Measurements from ENCODE around the gene CLUH.
"Not testable (repeated sequence)": the region's sequence is repeated elsewhere in the genome, so short reads cannot be mapped to it uniquely, and the experiment has no call there.

CLUH gene

DNA sequence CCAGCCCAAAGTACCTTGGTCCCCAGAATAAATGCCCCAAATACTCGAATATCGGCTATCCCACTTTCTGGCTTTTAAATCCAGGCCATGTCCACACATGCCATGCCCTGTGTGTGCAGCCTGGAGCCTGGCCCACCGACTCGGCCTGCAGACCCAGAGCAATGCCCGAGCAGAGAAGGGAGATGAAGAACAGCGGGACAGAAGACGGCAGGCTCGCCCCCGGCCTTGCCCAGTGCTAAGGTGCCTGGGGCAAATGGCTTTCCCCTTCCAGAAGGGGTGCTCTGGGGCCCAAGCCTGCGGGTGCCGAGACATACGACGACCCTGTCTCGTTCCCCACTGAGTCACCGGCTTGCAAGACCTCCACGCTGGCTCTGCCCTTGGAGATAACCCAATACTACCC is 8.0 kb downstream of the CLUH start:
- in situ Hi-C loops (cut with HindIII; ENCODE audit: low sequenced_read_pairs): no loop called here

DNA sequence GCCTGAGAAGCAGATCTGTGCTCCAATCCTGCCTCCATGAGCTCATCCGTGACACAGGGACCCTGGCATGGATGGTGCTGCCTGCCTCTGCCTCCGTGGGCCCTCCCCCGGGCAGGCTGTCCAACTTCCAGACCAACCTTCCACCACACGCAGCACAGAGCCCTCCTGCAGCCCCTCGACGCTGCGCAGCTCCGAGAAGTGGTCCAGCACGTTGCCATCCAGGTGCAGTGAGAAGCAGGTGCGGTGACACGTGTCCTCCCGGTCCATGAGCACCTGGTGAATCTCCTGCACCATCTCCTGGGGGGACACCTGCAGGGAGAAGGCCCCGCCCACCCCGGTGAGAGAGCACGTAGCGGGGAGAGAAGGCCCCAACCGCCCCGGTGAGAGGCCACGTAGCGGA is 8.4 kb downstream of the CLUH start:
- in situ Hi-C loops (cut with HindIII; ENCODE audit: low sequenced_read_pairs): no loop called here

DNA sequence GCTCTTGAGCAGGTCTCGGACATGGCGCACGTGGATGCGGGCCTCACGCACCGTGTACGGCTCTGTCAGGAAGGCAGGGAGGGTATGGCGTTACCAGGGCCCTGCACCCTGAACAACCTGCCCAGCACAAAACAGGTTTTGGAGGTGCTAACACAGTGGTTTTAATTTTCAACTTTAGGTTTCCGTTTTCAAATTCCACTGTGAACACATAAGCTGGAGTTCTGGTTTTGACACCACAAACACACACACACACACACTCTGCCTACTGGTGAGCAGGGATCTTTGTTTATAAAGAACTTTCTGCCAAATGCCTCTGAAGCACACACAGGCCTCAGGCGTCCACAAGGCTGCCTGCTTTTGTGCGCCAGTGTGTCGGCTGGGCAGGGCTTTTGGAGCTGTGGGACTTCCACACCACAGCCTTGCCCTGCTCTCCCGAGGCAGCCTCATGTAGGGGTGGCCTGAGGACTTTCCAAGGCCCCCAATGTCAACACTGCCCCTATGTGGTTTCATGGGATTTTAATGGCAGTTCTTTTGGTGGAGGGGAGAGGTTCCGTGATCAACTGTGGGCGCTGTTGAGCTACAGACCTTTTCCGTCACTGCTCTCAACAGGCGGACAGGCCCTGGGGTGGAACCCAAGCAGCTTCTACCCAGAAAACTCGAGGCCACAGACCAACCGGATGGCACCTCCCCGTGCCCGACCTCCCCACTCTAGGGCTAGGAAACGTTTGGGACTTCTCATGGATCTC is 9.4 kb downstream of the CLUH start:
- in situ Hi-C loops (cut with HindIII; ENCODE audit: low sequenced_read_pairs): no loop called here

DNA sequence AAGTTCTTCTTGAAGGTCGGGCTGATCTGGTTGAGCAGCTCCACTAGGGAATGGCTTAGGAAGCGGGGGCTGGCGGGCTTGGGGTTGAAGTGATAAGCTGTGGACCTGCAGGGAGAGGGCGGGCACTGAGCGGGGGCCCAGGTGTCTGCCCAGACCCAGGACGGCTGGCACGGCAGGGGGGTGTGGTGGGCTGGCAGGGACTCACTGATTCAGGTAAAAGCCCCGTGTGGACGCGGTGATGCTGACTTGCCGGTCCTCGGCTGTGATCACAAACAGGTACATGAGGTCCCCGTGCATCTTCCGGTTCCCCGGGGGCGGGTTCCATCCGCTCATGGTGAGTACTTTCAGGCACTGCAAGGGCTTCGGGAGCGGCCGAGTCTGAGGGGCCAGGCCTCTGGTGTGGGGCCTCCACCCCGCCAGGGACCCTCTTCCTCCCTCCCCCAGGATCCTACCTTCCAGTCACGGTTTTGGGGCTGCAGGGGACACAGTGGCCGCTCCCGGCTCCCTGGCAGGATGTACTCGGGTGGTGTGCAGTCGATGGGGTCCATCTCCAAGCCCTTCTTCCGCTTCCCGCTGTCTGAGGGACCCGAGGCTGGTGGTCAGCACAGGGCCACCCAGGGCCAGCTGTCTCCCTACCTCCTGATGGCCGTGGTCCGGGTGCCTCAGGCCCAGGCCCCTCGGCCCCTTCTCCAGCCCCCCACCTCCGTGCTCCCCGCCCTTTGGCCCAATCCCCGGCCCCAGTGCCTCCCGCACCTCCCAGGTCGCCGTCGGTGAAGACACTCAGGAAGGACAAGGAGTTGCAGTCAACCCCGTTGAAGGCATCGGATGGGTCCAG is 10.2 kb downstream of the CLUH start:
- in situ Hi-C loops (cut with HindIII; ENCODE audit: low sequenced_read_pairs): no loop called here

DNA sequence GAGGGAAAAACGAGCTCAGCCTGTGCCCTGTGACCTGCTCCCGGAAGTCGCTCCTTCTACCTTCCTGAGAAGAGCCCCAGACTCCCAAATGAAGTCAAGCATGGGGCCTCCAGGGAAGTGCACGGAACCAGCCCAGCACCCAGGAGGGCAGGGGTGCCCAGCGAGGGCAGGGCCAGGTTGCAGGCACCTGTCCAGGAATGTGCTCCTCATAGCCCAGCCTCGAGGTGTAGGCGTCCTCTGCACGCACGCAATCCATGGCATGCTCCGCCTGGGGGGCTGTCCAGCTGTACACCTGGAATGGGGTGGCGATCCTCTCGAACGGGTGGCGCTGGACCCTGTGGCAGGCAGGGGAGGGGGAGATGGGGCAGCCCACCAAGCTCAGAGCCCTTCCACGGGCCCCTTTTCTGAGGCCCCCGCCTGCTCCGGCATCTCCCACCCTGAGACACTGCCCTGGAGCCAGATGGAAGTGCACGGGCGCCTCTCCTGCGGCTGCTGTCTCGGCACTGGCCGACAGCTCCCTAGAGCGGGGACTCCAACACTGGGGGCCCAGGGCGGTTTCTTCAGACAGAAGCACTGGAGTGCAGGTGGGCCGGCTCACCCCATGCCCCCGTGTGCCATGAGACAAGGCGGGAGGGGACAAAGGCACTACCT is 10.9 kb downstream of the CLUH start:
- in situ Hi-C loops (cut with HindIII; ENCODE audit: low sequenced_read_pairs): no loop called here

DNA sequence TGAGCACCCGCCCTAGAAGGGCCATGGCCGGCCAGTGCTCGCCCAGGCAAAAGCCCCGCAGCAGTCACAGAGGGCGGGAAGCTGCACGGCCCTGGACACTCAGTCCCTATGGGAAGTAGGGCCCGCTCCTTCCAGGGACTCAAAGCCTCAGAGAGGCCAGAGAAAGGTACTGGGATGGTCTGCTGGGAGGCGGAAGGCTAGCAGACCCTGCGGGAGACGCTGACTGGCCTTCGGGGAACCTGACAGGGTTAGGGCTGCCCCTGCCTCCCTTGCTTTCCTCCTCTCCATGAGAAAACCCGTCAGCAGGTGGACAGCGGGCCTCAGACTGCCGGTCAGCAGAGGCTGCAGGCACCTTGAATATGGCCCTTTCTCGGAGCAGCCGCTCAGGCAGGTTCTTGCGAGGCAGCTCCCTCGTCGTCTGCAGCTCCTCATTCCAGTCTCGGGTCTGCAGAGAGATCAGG is 11.5 kb downstream of the CLUH start:
- in situ Hi-C loops (cut with HindIII; ENCODE audit: low sequenced_read_pairs): no loop called here

DNA sequence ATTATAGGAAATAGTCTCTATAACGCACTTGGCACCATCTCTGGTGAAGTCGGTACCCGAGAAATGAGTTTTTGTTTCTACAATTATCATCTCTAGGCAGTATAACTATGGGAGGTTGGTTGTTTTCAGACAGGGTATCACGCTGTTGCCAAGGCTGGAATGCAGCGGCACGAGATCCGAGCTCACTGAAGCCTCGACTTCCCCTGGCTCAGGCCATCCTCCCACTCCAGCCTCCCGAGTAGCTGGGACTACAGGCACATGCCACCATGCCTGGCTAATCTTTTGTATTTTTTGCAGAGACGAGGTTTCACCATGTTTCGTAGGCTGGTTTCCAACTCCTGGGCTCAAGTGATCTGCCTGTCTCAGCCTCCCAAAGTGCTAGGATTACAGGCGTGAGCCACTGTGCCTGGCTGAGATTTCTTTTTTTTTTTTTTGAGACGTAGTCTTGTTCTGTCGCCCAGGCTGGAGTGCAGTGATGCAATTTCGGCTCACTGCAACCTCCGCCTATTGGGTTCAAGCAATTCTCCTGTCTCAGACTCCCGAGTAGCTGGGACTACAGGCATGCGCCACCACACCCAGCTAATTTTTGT is 12.3 kb downstream of the CLUH start:
- in situ Hi-C loops (cut with HindIII; ENCODE audit: low sequenced_read_pairs): not testable (repeated sequence)

DNA sequence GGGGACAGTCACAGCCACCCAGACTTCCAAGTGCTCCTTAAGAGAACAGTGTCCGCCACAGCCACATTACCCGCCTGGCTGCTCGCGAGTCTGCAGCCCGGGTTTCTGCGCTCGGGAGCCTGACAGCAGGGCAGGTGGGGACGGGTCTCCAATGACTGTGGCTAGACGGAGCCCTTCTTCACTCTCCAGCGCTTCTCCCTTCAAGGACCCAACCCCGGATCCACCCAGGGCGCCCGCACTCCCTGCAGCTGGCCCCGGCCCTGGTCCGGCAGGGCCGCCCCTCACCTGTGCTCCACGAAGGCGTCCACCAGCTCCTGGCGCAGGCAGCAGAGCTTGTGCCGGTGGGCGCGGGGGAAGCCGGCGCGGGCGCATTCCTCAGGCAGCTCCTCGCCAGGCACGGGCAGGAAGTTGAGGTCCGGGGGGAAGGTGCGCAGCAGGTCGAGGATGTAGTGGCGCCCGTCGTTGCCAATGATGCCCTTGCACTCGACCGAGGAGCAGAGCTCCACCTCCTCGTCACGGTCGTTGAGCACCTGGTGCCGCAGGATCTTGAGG is 13.9 kb downstream of the CLUH start:
- in situ Hi-C loops (cut with HindIII; ENCODE audit: low sequenced_read_pairs): no loop called here

DNA sequence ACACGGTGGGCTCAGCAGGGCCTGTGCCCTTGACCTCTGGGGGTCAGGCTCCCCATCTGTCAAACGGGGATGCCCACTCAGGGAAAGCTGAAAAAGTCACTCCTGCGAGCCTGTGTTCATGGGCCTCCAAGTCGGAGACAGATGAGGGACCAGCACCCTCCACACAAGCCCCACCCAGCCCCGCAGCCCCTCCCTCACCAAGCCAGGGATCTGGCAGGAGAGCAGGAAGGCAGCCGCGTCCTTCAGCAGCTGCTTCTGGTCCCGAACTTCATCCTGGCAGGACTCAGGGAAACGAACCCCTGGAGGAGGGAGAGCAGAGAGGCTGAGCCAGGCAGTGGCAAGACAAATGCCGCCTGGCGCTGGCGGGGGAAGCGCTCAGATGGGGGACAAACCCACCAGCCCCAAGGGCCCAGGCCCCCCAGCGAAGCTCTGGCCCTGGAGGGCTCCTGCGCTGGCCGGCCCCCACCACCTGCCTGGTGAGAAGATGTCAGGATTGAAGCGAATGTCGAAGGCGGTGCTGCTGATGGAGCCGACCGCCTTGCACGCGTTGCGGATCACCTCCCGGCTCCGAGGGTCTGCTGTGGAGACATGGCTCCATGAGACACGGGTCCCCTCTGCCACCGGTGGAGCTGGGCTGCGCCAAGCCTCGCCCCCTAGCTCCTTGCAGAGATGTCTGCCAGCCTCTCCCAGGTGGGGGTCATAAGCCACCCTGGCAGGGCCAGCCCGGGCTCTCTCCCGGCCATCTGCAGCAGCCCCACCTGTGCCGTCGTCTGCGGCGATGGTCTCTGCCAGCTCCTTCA is 15.4 kb downstream of the CLUH start:
- in situ Hi-C loops (cut with HindIII; ENCODE audit: low sequenced_read_pairs): no loop called here

DNA sequence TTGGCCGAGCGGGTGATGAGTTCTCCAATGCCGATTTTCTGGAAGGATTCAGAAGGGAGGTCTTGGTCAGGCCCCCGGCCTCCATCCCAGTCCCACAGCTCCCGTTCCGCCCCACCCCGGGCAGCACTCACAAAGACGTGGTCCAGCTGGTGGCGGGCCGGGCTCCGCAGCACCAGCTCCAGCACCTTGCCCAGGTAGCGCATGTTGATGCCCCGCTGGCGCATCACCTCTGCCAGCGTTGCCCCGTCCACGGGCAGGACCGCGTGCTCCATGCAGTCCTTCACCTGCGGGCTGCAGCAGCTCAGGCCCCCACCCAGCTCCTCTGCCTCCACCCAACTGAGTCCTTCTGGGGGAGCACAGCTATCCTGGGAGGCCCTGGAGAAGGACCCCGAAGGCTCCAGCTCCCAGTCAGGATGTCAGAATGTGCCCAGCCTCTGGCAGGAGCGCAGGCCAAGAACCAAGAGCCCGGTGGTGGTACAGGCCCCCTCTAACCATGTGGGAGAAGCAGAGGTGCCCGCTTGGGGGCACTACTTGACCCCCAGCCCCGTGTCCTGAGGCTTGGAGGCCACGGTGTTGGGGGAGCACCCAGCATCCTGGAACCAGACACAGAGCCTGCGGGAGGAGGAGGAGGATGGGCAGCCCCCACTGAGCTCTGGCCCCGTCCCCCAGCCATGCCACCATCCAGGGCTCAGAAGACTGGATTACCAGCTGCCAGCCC is 16.2 kb downstream of the CLUH start:
- in situ Hi-C loops (cut with HindIII; ENCODE audit: low sequenced_read_pairs): no loop called here

DNA sequence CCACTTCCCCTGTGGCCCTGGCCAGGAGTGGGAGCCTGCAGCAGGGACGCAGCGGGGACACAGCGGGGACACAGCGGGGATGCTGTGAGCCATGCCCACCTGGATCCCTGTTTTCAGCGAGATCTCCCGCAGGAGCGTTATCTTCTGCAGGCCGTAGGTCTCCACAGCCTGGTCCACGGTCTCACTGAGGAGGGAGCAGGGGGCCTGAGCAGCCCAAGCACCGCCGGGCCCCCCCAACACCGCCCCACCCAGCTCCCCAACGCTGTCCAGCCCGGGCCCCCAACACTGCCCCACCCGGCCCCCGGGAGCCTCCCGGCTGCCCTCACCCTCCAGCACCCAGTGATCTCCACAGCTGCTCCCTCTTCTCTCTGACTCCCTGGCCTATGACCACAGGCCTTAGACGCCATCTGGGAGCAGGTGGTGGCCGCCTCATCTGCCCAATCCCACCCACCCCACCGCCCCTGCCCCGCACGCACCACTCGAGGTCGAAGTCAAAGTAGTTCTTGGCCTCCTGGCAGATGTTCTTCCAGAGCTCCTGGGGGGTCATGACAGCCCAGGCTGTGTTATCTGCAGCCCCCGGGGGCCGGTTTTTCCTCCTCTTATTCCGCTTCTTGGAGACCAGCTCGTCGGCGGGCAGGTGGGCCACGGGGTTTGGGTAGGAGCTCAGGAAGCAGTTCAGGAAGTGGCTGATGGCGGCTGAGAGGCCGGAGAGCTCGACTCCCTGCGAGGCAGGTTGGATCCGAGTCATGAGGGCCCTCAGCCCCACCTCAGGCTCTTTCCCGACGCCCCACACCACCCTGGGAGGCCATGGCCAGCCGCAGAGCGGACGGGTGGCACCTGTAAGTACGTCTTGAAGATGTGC is 17.0 kb downstream of the CLUH start:
- in situ Hi-C loops (cut with HindIII; ENCODE audit: low sequenced_read_pairs): no loop called here

DNA sequence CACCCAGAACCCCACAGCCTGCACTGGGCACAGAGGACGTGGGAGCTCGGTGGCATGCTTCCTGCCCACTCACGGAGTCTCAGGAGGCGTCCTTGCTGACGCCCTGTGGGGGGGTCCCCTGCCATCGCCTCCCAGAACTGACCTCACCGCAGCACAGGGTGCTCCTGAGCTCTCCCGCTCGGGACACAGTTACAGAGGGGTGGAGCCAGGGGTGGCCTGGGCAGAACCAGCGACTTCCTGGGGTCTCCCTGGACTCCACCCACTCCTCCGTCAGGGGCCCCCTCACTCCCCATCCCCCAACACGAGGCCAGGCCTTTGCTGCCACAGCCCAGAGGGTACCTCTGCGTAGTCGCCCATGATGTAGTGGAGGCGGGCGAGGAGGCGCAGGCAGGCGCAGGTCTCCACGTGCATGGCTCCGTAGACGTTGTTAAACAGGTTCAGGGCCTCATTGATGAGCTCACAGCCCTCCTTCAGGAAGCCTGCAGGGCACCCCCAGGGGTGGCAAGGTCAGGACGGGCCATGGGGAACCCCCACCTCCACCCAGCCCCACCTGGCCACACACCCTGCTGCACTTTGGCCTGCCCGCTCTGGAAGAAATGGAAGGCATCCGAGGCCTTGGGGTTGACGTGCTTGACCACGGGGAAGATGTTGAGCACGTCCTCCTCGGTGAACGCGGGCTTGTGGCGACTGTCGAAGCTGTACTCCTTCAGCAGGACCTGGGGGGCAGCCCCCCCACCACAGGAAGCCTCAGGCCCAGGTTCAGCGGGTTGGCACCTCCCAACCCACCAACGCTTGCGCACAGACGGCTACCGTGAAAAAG is 17.8 kb downstream of the CLUH start:
- in situ Hi-C loops (cut with HindIII; ENCODE audit: low sequenced_read_pairs): no loop called here

DNA sequence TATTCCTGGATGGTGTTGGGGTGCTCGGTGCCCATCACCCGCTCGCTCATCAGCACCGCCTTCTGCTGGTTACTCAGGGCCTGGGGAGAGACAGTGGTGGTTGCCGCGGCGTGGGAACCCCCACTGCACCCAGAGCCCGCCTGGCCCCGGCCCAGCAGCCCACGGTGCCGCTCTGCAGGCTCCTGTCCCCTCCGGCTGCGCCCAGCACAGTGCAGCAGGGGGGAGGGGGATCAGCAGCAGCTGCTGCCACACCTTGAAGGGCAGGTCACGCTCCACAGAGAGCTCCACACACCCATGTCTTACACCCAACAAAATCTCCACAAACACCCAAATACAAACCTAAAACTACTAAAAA is 18.8 kb downstream of the CLUH start:
- in situ Hi-C loops (cut with HindIII; ENCODE audit: low sequenced_read_pairs): no loop called here

DNA sequence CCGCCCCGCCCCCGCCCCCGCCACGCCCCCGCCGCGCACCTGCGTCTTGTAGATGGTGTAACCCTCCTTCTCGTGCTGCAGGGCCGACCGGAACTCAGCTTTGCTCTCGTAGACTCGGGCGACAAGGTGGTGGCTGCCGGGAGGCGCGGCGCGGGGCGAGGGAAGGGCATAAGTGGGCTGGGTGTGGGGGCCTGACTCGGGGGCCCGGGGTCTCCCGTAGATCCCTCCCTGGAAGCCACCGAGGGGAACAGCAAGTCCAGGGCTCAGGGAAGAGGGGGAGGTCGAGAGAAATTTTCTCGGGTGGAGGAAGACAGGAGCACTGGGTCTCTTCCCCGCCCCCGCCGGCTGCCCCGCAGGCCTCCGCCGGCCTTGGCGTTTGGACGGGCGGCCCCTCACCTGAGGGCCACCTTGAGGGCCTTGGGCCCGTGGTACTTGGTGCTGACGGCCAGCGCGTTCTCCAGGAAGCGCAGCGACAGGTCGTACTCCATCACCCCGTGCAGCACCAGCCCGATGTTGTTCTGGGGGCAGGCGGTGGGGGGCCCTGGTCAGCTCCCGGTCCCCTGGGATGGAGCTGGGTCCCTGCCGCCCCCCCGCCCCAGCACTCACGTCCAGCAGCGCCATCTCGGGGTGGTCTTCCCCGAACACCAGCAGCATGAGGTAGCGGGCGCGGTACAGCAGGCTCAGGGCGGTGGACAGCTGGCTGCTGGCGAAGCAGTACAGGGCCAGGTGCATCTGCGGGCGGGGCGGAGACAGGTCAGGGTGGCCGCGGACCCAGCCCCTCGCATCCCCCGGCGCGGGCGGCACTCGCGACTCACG is 19.4 kb downstream of the CLUH start:
- in situ Hi-C loops (cut with HindIII; ENCODE audit: low sequenced_read_pairs): no loop called here

DNA sequence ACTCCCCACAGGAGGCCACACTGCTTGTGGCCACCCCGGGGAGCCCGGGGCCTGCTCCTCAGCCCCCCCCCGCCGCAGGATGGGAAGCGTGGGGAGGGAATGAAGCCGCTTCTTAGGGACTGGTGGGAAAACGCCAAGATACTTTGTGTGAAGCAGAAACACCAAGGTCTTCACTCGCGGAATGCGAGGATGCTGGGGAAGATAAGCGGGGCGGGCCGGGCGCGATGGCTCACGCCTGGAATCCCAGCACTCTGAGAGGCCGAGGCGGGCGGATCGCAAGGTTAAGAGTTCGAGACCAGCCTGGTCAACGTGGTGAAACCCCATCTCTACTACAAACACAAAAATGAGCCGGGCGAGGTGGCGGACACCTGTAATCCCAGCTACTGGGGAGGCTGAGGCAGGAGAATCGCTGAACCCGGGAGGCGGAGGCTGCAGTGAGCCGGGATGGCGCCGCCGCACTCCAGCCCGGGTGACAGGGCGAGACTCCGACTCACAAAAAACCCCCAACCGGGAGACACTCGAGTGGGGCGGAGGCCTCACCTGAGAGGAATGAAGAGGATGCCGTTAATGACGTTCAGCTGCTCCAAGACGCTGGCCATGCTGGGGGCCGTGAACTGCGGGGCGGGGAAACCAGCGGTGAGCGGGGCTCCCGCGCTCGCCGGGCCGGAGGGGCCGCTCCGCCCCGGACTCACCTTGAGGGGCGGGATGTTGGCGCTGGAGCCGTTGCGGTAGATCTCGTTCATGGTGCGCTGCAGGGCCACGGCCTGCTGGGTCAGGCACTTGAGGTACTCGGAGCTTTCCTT is 20.3 kb downstream of the CLUH start:
- in situ Hi-C loops (cut with HindIII; ENCODE audit: low sequenced_read_pairs): no loop called here
